ENCODE data around the gene AKNA.

- no peak for TF ChIP-seq CTCF (IDR thresholded peaks at IDR 0.05)
- no peak for TF ChIP-seq POLR2A (IDR thresholded peaks at IDR 0.05)
These were observed 22.6 kb downstream of the AKNA start for GRCh38 chr9:114365194-114365593.
